SK-N-SH treated with all-trans-retinoic acid at 6 μM for 48 hours (cell line): ENCODE measurements around the gene FRAS1.

Experiments used
- CSRNP3 ChIP-seq: fragments of 250-450 bp; sonication (Bioruptor Pico); IDR thresholded peaks from 2 replicates; pipeline ENCODE4 v1.5.1; 2021; ENCODE audit warnings: mild to moderate bottlenecking, moderate library complexity
- ESRRG ChIP-seq: fragments of 250-450 bp; sonication (Bioruptor Pico); IDR thresholded peaks from 2 replicates; pipeline ENCODE4 v1.6.1; 2021; ENCODE audit warnings: mild to moderate bottlenecking
- GLIS3 ChIP-seq: fragments of 250-450 bp; sonication (Bioruptor Pico); IDR thresholded peaks from 2 replicates; pipeline ENCODE4 v1.5.0; 2020; ENCODE audit warnings: mild to moderate bottlenecking, moderate library complexity
- PATZ1 ChIP-seq: fragments of 250-450 bp; sonication (Bioruptor Pico); IDR thresholded peaks from 2 replicates; pipeline ENCODE4 v1.8.0; 2020; ENCODE audit warnings: mild to moderate bottlenecking, moderate library complexity, borderline replicate concordance
- PPARA ChIP-seq: fragments of 250-450 bp; sonication (Bioruptor Pico); IDR thresholded peaks from 2 replicates; pipeline ENCODE4 v1.5.0; 2020; ENCODE audit warnings: mild to moderate bottlenecking, borderline replicate concordance
- RARB ChIP-seq: fragments of 250-450 bp; sonication (Bioruptor Pico); IDR thresholded peaks from 2 replicates; pipeline ENCODE4 v1.8.0; 2021; ENCODE audit warnings: mild to moderate bottlenecking, moderate library complexity
- TCF4 ChIP-seq: fragments of 250-450 bp; sonication (Bioruptor Pico); IDR thresholded peaks from 2 replicates; pipeline ENCODE4 v1.8.0; 2021; ENCODE audit warnings: mild to moderate bottlenecking, moderate library complexity, borderline replicate concordance
- TOX ChIP-seq: fragments of 250-450 bp; sonication (Bioruptor Pico); IDR thresholded peaks from 2 replicates; pipeline ENCODE4 v1.8.0; 2021; ENCODE audit warnings: mild to moderate bottlenecking, moderate library complexity, borderline replicate concordance
- ZFP3 ChIP-seq: fragments of 250-450 bp; sonication (Bioruptor Pico); IDR thresholded peaks from 2 replicates; pipeline ENCODE4 v1.5.0; 2020; ENCODE audit warnings: mild to moderate bottlenecking, moderate library complexity
- ZFP30 ChIP-seq: fragments of 450-650 bp; formaldehyde crosslinking; IDR thresholded peaks from 2 replicates; pipeline ENCODE4 v1.5.0; 2022; ENCODE audit warnings: mild to moderate bottlenecking, moderate library complexity
- ZNF70 ChIP-seq: fragments of 450-650 bp; formaldehyde crosslinking; IDR thresholded peaks from 2 replicates; pipeline ENCODE4 v1.5.0; 2020; ENCODE audit warnings: mild to moderate bottlenecking, moderate library complexity
- TF ChIP-seq, protein P1 (sequence below): fragments of 250-450 bp; sonication (Bioruptor Pico); IDR thresholded peaks from 2 replicates; pipeline ENCODE4 v1.5.1; 2020; ENCODE audit warnings: low read depth, mild to moderate bottlenecking, moderate library complexity

GRCh38 chr4:78477276-78477675 is 420.2 kb downstream of the FRAS1 start:
- TF ChIP-seq RARB (CRISPR knock-in tag): no peak
- no peak for TF ChIP-seq ZNF70 (CRISPR knock-in tag)
- TF ChIP-seq CSRNP3 (CRISPR knock-in tag): no peak
- no peak for TF ChIP-seq PATZ1 (CRISPR knock-in tag)
- TF ChIP-seq ZFP3 (CRISPR knock-in tag): no peak
- TF ChIP-seq GLIS3 (CRISPR knock-in tag): no peak
- no peak for TF ChIP-seq ZFP30 (CRISPR knock-in tag)
- no peak for TF ChIP-seq TOX (CRISPR knock-in tag)
- no peak for TF ChIP-seq PPARA (CRISPR knock-in tag)
- TF ChIP-seq, protein P1, sequence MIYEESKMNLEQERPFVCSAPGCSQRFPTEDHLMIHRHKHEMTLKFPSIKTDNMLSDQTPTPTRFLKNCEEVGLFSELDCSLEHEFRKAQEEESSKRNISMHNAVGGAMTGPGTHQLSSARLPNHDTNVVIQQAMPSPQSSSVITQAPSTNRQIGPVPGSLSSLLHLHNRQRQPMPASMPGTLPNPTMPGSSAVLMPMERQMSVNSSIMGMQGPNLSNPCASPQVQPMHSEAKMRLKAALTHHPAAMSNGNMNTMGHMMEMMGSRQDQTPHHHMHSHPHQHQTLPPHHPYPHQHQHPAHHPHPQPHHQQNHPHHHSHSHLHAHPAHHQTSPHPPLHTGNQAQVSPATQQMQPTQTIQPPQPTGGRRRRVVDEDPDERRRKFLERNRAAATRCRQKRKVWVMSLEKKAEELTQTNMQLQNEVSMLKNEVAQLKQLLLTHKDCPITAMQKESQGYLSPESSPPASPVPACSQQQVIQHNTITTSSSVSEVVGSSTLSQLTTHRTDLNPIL (CRISPR knock-in tag): no peak
- TF ChIP-seq ESRRG: no peak
- no peak for TF ChIP-seq TCF4 (CRISPR knock-in tag)
